ENCODE results near the gene PRUNE1. TPM values are rescaled to one million over a fixed set of nuclear protein-coding genes. Genes with fewer than 3 reads are reported as not detected.
A peak's percentile ranks its signal among the peaks of the same experiment; 100 is the strongest.

The PRUNE1 gene
- total RNA-seq, 2 experiments from 2014 or later: 18.8 to 20.8 TPM

GRCh38 chr1:151039521-151039920 is 31.3 kb downstream of the PRUNE1 start:
- Histone ChIP-seq H3K4me2 (ENCODE audit: low read length) (no peak overlapping the region), H3K79me2 (ENCODE audit: insufficient read depth, low read depth, low read length) (no peaks in the 10 kb centered on the region), H3K36me3 (ENCODE audit: insufficient read depth, low read length) (peaks cover 12% of the 10 kb centered on the region; the same call in 1 of the 2 replicates), H3K9me2 (ENCODE audit: insufficient read depth, low read length) (no peaks in the 10 kb centered on the region), H2AFZ (ENCODE audit: low read length) (no peak overlapping the region), H3K4me1 (ENCODE audit: insufficient read depth, low read length, poor library complexity, severe bottlenecking) (no peaks in the 10 kb centered on the region), H3K4me3 (ENCODE audit: low read depth, low read length, poor library complexity, severe bottlenecking) (no peak overlapping the region), H3K27ac (ENCODE audit: low read depth, low read length, poor library complexity, severe bottlenecking) (no peak overlapping the region), H4K20me1 (ENCODE audit: insufficient read depth, low read length) (no peaks in the 10 kb centered on the region), H3K9me3 (ENCODE audit: low read length) (no peaks in the 10 kb centered on the region)
- no peak for DNase-seq (ENCODE audit: low spot score)
- TF ChIP-seq, protein P1, sequence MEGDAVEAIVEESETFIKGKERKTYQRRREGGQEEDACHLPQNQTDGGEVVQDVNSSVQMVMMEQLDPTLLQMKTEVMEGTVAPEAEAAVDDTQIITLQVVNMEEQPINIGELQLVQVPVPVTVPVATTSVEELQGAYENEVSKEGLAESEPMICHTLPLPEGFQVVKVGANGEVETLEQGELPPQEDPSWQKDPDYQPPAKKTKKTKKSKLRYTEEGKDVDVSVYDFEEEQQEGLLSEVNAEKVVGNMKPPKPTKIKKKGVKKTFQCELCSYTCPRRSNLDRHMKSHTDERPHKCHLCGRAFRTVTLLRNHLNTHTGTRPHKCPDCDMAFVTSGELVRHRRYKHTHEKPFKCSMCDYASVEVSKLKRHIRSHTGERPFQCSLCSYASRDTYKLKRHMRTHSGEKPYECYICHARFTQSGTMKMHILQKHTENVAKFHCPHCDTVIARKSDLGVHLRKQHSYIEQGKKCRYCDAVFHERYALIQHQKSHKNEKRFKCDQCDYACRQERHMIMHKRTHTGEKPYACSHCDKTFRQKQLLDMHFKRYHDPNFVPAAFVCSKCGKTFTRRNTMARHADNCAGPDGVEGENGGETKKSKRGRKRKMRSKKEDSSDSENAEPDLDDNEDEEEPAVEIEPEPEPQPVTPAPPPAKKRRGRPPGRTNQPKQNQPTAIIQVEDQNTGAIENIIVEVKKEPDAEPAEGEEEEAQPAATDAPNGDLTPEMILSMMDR (conservative IDR thresholded peaks at IDR 0.05; ENCODE audit: low read length): no peak
- no peak for TF ChIP-seq EZH2phosphoT487 (IDR thresholded peaks at IDR 0.05; ENCODE audit: borderline replicate concordance, low read depth, low read length)
- POLR2A ChIA-PET: no interaction called here
- intact Hi-C loops (cut with micrococcal nuclease; ENCODE audit: unreplicated experiment): no loop called here
- CTCF ChIA-PET (ENCODE audit: unreplicated experiment): no interaction called here
- no TSS peak for BruUV-seq (replicated peaks)

DNA sequence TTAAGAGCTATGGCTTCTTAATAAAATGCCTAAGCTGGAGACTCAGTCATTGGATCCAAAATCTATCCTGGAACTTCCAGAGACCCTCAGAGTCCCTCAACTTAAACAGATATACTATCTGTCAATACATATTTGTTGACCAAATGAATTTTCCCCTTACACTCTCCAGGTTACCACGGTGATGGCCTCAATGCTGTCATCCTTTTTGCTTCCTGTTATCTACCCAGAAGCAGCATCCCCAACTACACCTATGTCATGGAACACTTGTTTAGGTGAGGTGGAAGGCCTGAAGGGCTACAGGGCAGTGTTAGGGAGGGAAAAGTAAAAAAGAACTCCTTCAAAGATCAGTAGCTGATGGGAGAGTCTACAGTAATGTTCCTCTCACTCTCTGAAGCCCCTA is 34.9 kb downstream of the PRUNE1 start:
- no peaks in the 10 kb centered on the region for H3K4me1 ChIP-seq (ENCODE audit: insufficient read depth, low read length, poor library complexity, severe bottlenecking)
- no peak overlapping the region for H3K4me2 ChIP-seq (ENCODE audit: low read length)
- DNase-seq (ENCODE audit: low spot score): no peak
- no peaks in the 10 kb centered on the region for H3K9me2 ChIP-seq (ENCODE audit: insufficient read depth, low read length)
- intact Hi-C loops (cut with micrococcal nuclease; ENCODE audit: unreplicated experiment): no loop called here
- POLR2A ChIA-PET: no interaction called here
- H3K36me3 ChIP-seq (ENCODE audit: insufficient read depth, low read length): no peaks in the 10 kb centered on the region; the same call in 1 of the 2 replicates
- H3K79me2 ChIP-seq (ENCODE audit: insufficient read depth, low read depth, low read length): no peaks in the 10 kb centered on the region
- H2AFZ ChIP-seq (ENCODE audit: low read length): no peak overlapping the region
- CTCF ChIA-PET (ENCODE audit: unreplicated experiment): no interaction called here
- no TSS peak for BruUV-seq (replicated peaks)
- no peaks in the 10 kb centered on the region for H4K20me1 ChIP-seq (ENCODE audit: insufficient read depth, low read length)
- no peak for TF ChIP-seq EZH2phosphoT487 (IDR thresholded peaks at IDR 0.05; ENCODE audit: borderline replicate concordance, low read depth, low read length)
- TF ChIP-seq, protein P1 (conservative IDR thresholded peaks at IDR 0.05; ENCODE audit: low read length): no peak
- H3K4me3 ChIP-seq (ENCODE audit: low read depth, low read length, poor library complexity, severe bottlenecking): no peak overlapping the region
- H3K9me3 ChIP-seq (ENCODE audit: low read length): no peaks in the 10 kb centered on the region
- no peak overlapping the region for H3K27ac ChIP-seq (ENCODE audit: low read depth, low read length, poor library complexity, severe bottlenecking)

GRCh38 chr1:151047591-151047924 is 39.3 kb downstream of the PRUNE1 start, which contains the start of gene C1orf56:
Gene C1orf56, plus strand, starts transcription at chr1:151047751. Its CDS starts 97 bp downstream, at chr1:151047848.
- Histone ChIP-seq H3K4me1 (ENCODE audit: insufficient read depth, low read length, poor library complexity, severe bottlenecking) (no peaks in the 10 kb centered on the region), H3K79me2 (ENCODE audit: insufficient read depth, low read depth, low read length) (no peaks in the 10 kb centered on the region), H4K20me1 (ENCODE audit: insufficient read depth, low read length) (no peaks in the 10 kb centered on the region), H3K4me2 (ENCODE audit: low read length) (peak within 1 kb of the TSS; percentile 43; the same call in 1 of the 2 replicates), H3K4me3 (ENCODE audit: low read depth, low read length, poor library complexity, severe bottlenecking) (no peak within 1 kb of the TSS), H2AFZ (ENCODE audit: low read length) (no peak within 1 kb of the TSS), H3K9me3 (ENCODE audit: low read length) (no peaks in the 10 kb centered on the region), H3K9me2 (ENCODE audit: insufficient read depth, low read length) (no peaks in the 10 kb centered on the region), H3K36me3 (ENCODE audit: insufficient read depth, low read length) (peaks cover 30% of the 10 kb centered on the region), H3K27ac (ENCODE audit: low read depth, low read length, poor library complexity, severe bottlenecking) (no peak within 1 kb of the TSS)
- CTCF ChIA-PET (ENCODE audit: unreplicated experiment): no interaction called here
- TF ChIP-seq EZH2phosphoT487 (IDR thresholded peaks at IDR 0.05; ENCODE audit: borderline replicate concordance, low read depth, low read length): no peak
- TF ChIP-seq, protein P1 (conservative IDR thresholded peaks at IDR 0.05; ENCODE audit: low read length): no peak
- no TSS peak for BruUV-seq (replicated peaks)
- intact Hi-C loops (cut with micrococcal nuclease; ENCODE audit: unreplicated experiment): no loop called here
- POLR2A ChIA-PET: no interaction called here
- DNase-seq (ENCODE audit: low spot score): no peak

All from OCI-LY7 (cell line).